Esophagus squamous epithelium (tissue), 5 donors: ENCODE data around the gene CDK15. TPM values are rescaled to one million over a fixed set of nuclear protein-coding genes. Genes with fewer than 3 reads are reported as not detected.

Experiments used
- DNase-seq: peaks from one replicate; lab custom pipeline; 2025; lab: John Stamatoyannopoulos, UW
- H3K27ac ChIP-seq, 4 donors: fragments of 200-600 bp; sonication (generic); one replicate each; pipeline ENCODE4 v1.5.1; 2016 to 2019; ENCODE audit warnings: mild to moderate bottlenecking in 1 of 4
- H3K27me3 ChIP-seq, 4 donors: fragments of 200-600 bp; sonication (generic); 1 replicate in 3 of 4; 2 replicates in 1 of 4; pipeline versions ENCODE4 v1.5.1 to v1.6.0; 2017 to 2021; ENCODE audit warnings: antibody characterized with exemption in 1 of 4
- H3K36me3 ChIP-seq, 3 donors: fragments of 200-600 bp; sonication (generic); one replicate each; pipeline ENCODE4 v1.5.1; 2016 to 2019
- H3K4me1 ChIP-seq, 3 donors: fragments of 200-600 bp; sonication (generic); one replicate each; pipeline ENCODE4 v1.5.1; 2017 to 2019
- H3K4me3 ChIP-seq, 4 donors: fragments of 200-600 bp; sonication (generic); 1 replicate in 3 of 4; 2 replicates in 1 of 4; pipeline ENCODE4 v1.5.1; 2016 to 2019; ENCODE audit warnings: mild to moderate bottlenecking in 2 of 4, moderate library complexity in 1 of 4
- H3K9me3 ChIP-seq, 3 donors: fragments of 200-600 bp; sonication (generic); one replicate each; pipeline ENCODE4 v1.5.1; 2016 to 2019
- POLR2A ChIP-seq, 4 donors: fragments of 450-650 bp; IDR thresholded peaks; one replicate each; pipeline ENCODE4 v1.6.1; 2017; ENCODE audit warnings: antibody characterized with exemption in 4 of 4, mild to moderate bottlenecking in 4 of 4, moderate library complexity in 3 of 4
- WGBS, 2 donors: methylation state at CpG; one replicate each; pipeline ENCODE4 v1.1.5; 2018; 5-methylcytosine and 5-hydroxymethylcytosine counted together
- intact Hi-C: fragments of 100-400 bp; cut with DNase I; formaldehyde crosslinking; loops from one replicate; pipeline ENCODE4 v1.15.0; 2022
- total RNA-seq, 4 donors: library from RNA; depleted of rRNA; stranded (reverse); fragments of >200 nt; gene quantifications; one replicate each; pipeline ENCODE4 v1.1.0, GENCODE V29; 2016
- TF ChIP-seq, protein P1 (sequence below), 6 experiments: fragments of 450-650 bp in 4 of 6; fragments of 200-600 bp in 2 of 6; sonication (generic) in 2 of 6; IDR thresholded peaks; one replicate each; pipeline ENCODE4 v1.5.1; 2016 to 2019; ENCODE audit warnings: antibody characterized with exemption in 6 of 6, mild to moderate bottlenecking in 4 of 6, moderate library complexity in 4 of 6
- donor health status: DM: yes; HTN: yes; CAD: no.

CDK15 gene
- total RNA-seq, 4 donors from 2014 or later, result 0.23 to 6.1 TPM; not detected in 2

DNA sequence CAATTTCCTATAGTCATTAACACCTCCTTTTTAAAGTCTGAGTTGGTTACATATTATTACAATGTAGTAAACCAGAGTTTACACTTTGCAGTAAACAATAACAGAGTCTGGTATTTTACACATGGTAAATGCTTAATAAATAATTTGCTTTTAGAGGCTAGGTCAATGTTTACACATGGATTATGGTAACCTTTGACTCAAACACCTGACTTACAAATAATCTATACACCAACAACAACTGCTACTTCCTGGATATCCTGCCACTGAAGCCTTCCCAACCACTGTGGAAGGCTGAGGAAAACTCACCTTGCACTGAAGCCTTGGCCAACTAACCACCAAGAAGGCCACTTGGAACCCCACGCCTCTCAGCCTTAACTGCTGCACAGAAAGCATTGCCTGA lies 31.0 kb upstream of the CDK15 start:
- no peak for TF ChIP-seq POLR2A (IDR thresholded peaks at IDR 0.05)
- TF ChIP-seq, protein P1, sequence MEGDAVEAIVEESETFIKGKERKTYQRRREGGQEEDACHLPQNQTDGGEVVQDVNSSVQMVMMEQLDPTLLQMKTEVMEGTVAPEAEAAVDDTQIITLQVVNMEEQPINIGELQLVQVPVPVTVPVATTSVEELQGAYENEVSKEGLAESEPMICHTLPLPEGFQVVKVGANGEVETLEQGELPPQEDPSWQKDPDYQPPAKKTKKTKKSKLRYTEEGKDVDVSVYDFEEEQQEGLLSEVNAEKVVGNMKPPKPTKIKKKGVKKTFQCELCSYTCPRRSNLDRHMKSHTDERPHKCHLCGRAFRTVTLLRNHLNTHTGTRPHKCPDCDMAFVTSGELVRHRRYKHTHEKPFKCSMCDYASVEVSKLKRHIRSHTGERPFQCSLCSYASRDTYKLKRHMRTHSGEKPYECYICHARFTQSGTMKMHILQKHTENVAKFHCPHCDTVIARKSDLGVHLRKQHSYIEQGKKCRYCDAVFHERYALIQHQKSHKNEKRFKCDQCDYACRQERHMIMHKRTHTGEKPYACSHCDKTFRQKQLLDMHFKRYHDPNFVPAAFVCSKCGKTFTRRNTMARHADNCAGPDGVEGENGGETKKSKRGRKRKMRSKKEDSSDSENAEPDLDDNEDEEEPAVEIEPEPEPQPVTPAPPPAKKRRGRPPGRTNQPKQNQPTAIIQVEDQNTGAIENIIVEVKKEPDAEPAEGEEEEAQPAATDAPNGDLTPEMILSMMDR (IDR thresholded peaks at IDR 0.05), result no peak
- intact Hi-C loops, result no loop called here
- Histone ChIP-seq H3K4me3 (no peak overlapping the region), H3K27ac (no peak overlapping the region), H3K9me3 (no peaks in the 10 kb centered on the region), H3K4me1 (peaks cover 0 to 15% (median 6%) of the 10 kb centered on the region in 3 donors), H3K27me3 (no peaks in the 10 kb centered on the region), H3K36me3 (no peaks in the 10 kb centered on the region)
- no peak for DNase-seq
- WGBS, 2 donors, result 100% methylated on average over 1 of the region's 1 CpG; no CpG with 5 or more reads in 1 of the 2 donors

DNA sequence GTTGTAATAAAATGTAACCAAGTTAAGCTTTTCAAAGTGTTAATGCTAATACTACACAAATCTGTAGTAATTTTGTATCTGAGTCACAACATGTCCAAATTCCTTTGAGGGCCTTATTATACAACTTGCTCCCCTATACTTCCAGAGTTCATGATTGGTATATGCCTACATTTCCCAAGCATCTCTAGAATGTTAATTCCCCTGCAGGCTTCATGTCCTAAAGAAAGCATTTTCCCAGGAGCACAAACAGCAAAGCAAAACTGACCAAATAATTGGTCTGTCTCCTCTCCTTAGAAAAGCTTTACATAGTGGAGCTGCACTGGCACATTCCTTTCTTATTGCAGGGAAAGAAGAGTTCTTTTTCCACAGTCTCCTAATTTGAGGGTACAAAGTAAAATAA lies 29.3 kb upstream of the CDK15 start:
- intact Hi-C loops, result no loop called here
- peaks cover 5 to 21% (median 6%) of the 10 kb centered on the region in 3 donors for H3K4me1 ChIP-seq

DNA sequence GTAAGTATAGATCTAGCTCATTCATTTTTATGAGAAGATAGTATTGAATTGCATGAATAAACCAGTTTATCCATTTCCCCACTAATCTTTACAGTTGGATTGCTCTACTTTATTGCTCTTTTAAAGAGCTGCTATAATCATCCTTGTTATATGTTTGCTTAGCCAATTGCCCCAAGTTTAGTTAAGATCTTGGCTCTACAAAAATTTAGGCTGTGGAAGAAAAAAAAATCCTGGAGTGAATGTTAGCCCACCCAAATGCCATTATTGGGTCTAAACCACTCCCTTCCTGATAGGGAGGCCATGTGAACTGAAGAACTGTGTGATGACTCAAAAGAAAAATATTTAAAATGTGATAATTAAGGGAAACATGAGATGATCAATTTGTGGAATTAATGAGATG lies 28.5 kb upstream of the CDK15 start:
- Histone ChIP-seq H3K4me1 (peaks cover 5 to 23% (median 6%) of the 10 kb centered on the region in 3 donors), H3K36me3 (no peaks in the 10 kb centered on the region), H3K9me3 (no peaks in the 10 kb centered on the region), H3K27me3 (no peaks in the 10 kb centered on the region), H3K4me3 (no peak overlapping the region), H3K27ac (no peak overlapping the region)
- TF ChIP-seq, protein P1 (IDR thresholded peaks at IDR 0.05), result no peak
- no peak for TF ChIP-seq POLR2A (IDR thresholded peaks at IDR 0.05)
- no peak for DNase-seq
- intact Hi-C loops, result no loop called here

More for the DNA sequence above, 29.3 kb upstream of the CDK15 start:
- H3K9me3 ChIP-seq, result no peaks in the 10 kb centered on the region
- no peak for DNase-seq
- no peak overlapping the region for H3K4me3 ChIP-seq
- H3K27ac ChIP-seq, result no peak overlapping the region
- H3K27me3 ChIP-seq, result no peaks in the 10 kb centered on the region
- TF ChIP-seq, protein P1 (IDR thresholded peaks at IDR 0.05), result no peak
- TF ChIP-seq POLR2A (IDR thresholded peaks at IDR 0.05), result no peak
- H3K36me3 ChIP-seq, result no peaks in the 10 kb centered on the region

DNA sequence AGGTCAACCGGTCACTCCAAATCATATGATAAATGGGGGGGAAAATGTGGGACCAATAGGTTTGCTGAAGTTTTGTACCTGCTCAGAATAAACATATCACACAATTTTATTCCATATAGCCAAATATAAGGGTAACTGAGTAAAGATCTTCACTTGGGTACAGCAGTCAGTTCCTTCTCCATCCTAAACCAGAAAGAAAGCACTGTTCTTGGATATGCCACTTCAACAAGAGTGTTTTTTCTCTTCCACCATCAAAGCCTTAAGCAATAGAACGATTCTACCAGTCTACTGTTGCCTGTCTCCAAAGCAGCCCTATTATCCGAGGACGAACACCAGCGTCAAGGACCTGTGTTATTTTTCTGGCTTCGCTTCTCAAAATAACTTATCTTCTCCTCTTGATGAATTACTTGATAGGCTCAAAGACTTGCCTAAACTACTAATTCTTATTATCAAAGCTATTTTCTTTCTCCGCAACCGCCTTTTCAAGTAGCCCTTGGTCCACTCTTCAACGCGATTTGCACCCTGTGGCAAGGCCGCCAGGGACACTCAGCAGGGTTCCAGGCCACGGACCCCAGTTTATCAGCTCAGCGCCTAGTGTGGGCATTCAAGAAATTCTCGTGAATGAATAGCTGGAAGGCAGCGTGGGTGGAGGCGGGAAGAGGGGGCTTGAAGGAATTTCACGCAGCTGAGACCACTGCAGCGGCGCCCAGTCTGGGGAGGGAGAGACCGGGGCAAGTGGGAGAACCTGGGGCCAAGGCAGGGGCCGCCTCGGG lies 26.2 kb upstream of the CDK15 start:
- H3K36me3 ChIP-seq, result no peaks in the 10 kb centered on the region
- H3K4me1 ChIP-seq, result peaks cover 5 to 23% (median 6%) of the 10 kb centered on the region in 3 donors
- peak overlapping the region; percentile 70 to 99 (median 88) for H3K4me3 ChIP-seq
- TF ChIP-seq, protein P1 (IDR thresholded peaks at IDR 0.05), result no peak
- TF ChIP-seq POLR2A (IDR thresholded peaks at IDR 0.05), result no peak
- no peaks in the 10 kb centered on the region for H3K9me3 ChIP-seq
- H3K27me3 ChIP-seq, result no peaks in the 10 kb centered on the region
- intact Hi-C loops, result no loop called here
- DNase-seq, result no peak
- peak overlapping the region; percentile 84 to 94 (median 92) for H3K27ac ChIP-seq
- WGBS, 2 donors, result 5 to 14% methylated on average over 15 to 16 of the region's 22 CpGs

DNA sequence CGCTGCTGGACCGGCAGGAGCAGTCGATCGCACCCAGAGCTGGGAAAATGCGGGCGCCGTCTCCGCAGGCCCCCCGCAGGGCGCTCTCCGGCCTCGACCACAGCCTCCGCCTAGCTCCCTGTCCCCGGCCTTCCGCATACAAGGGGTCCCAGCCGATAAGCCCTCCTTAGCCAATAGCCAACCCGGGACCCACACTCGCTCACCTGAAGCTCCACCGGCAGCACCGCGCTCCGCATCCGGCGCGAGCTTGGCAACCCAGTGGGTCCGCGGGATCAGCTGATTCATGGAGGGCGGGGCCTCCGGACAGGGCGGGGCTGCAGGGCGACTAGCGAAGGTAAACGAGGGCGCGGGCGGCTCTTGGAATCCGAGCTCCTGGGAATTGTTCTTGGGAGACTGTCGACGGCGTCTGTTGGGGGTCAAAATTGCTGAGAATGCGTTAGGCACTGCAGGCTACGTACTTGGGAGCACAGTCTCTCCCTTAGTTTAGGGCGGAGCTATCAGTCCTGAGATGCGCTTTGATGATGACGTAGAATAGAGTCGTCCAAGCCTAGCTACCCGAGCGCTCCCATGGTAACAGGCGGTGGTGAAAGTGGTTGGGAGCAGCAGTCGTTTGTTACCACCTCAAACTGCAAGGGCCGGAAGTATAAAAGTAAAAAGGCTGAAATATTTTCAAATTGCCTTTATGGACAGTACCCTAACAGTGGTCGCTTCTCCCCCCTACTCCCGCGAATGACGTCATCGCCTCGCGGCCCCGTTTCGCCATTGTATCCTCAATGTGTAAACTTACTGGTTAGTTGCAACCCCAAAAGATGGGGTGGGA lies 25.5 kb upstream of the CDK15 start, which contains the start of gene ALS2:
ALS2 (minus strand) TSS at position 260 of the 820 bp plus-strand sequence. CDS start 12,048 bp downstream, outside the sequence.
- Histone ChIP-seq H3K27ac (peak within 1 kb of the TSS; percentile 84 to 94 (median 92)), H3K4me1 (peaks cover 5 to 23% (median 6%) of the 10 kb centered on the region in 3 donors), H3K4me3 (peak within 1 kb of the TSS; percentile 70 to 99 (median 88)), H3K27me3 (no peaks in the 10 kb centered on the region), H3K36me3 (no peaks in the 10 kb centered on the region), H3K9me3 (no peaks in the 10 kb centered on the region)
- TF ChIP-seq, protein P1 (IDR thresholded peaks at IDR 0.05), result no peak
- peak in 2 of 4 donors; percentile 33 to 70 for TF ChIP-seq POLR2A (IDR thresholded peaks at IDR 0.05)
- peak; percentile 81 for DNase-seq
- 0 to 1% methylated on average over 19 to 24 of the region's 60 CpGs for WGBS, 2 donors
- intact Hi-C loops, result no loop called here
